Measurements from ENCODE around the gene DUXA. TPM values are rescaled to one million over a fixed set of nuclear protein-coding genes. Genes with fewer than 3 reads are reported as not detected.
"Not testable (repeated sequence)": the region's sequence is repeated elsewhere in the genome, so short reads cannot be mapped to it uniquely, and the experiment has no call there.

The DUXA gene
- total RNA-seq, 1 donor from 2014 or later = not detected

GRCh38 chr19:57118848-57119247 lies 48.4 kb downstream of the DUXA start:
- TF ChIP-seq CTCF (IDR thresholded peaks at IDR 0.05; ENCODE audit: insufficient read depth, low read length, severe bottlenecking) = no peak
- DNase-seq (ENCODE audit: low read depth) (no peak), FAIRE-seq (no peak)
- Histone ChIP-seq H3K27me3 (ENCODE audit: control insufficient read depth, insufficient read depth, low read length) (no peaks in the 10 kb centered on the region), H3K4me3 (ENCODE audit: low read depth, low read length) (no peak overlapping the region), H3K36me3 (ENCODE audit: control insufficient read depth, insufficient read depth, low read length) (no peaks in the 10 kb centered on the region)

DNA sequence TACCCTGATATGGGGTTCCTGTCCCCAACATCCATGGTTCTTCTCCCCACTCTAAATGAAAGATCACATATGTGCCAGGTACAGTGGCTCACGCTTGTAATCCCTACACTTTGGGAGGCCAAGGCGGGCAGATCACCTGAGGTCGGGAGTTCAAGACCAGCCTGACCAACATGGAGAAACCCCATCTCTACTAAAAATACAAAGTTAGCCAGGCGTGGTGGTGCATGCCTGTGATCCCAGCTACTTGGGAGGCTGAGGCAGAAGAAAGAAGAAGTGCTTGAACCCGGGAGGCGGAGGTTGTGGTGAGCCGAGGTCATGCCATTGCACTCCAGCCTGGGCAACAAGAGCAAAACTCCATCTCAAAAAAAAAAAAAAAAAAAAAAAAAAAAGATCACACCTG lies 53.8 kb downstream of the DUXA start:
- not testable (repeated sequence) for H3K27me3 ChIP-seq (ENCODE audit: control insufficient read depth, insufficient read depth, low read length); H3K36me3 ChIP-seq (ENCODE audit: control insufficient read depth, insufficient read depth, low read length); FAIRE-seq; DNase-seq (ENCODE audit: low read depth); H3K4me3 ChIP-seq (ENCODE audit: low read depth, low read length)

- TF ChIP-seq CTCF (IDR thresholded peaks at IDR 0.05; ENCODE audit: insufficient read depth, low read length, severe bottlenecking) = no peak
- FAIRE-seq (no peak), DNase-seq (ENCODE audit: low read depth) (no peak)
- no peak overlapping the region for H3K4me3 ChIP-seq (ENCODE audit: low read depth, low read length)
- no peaks in the 10 kb centered on the region for H3K36me3 ChIP-seq (ENCODE audit: control insufficient read depth, insufficient read depth, low read length)
- no peaks in the 10 kb centered on the region for H3K27me3 ChIP-seq (ENCODE audit: control insufficient read depth, insufficient read depth, low read length)
Measured at GRCh38 chr19:57111329-57111644, 56.0 kb downstream of the DUXA start.

GRCh38 chr19:57110592-57111328 lies 56.5 kb downstream of the DUXA start:
- no peak overlapping the region for H3K4me3 ChIP-seq (ENCODE audit: low read depth, low read length)
- DNase-seq (ENCODE audit: low read depth) = no peak
- no peaks in the 10 kb centered on the region for H3K27me3 ChIP-seq (ENCODE audit: control insufficient read depth, insufficient read depth, low read length)
- no peaks in the 10 kb centered on the region for H3K36me3 ChIP-seq (ENCODE audit: control insufficient read depth, insufficient read depth, low read length)
- no peak for FAIRE-seq
- TF ChIP-seq CTCF (IDR thresholded peaks at IDR 0.05; ENCODE audit: insufficient read depth, low read length, severe bottlenecking) = no peak

DNA sequence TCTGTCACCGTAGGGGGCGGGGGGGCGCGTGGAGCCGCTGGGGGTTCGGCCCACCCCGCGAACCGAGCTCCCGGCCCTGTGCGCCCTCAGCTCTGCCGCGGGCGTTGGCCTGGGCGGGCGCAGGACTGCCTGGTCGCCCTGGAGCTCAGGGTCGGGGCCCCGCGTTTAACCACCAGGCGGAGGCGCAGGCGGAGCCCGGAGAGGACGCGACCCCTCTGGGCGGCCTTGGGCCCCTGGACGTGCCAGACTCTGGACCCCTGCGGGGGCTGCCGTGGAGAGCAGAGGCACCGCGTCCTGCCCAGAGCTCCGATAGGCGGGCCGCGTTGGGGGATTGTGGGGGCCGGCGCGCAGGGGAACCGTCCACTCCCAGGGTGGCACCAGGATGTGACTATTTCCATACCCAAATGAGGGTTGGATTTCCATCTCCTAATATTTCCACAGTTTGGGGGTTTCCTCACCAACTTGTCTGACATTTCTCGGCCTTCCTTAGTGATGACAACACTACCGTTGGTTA lies 60.5 kb downstream of the DUXA start:
- DNase-seq (ENCODE audit: low read depth) (no peak), FAIRE-seq (no peak)
- Histone ChIP-seq H3K27me3 (ENCODE audit: control insufficient read depth, insufficient read depth, low read length) (no peaks in the 10 kb centered on the region), H3K36me3 (ENCODE audit: control insufficient read depth, insufficient read depth, low read length) (no peaks in the 10 kb centered on the region), H3K4me3 (ENCODE audit: low read depth, low read length) (no peak overlapping the region)
- no peak for TF ChIP-seq CTCF (IDR thresholded peaks at IDR 0.05; ENCODE audit: insufficient read depth, low read length, severe bottlenecking)

- Histone ChIP-seq H3K27me3 (ENCODE audit: control insufficient read depth, insufficient read depth, low read length) (no peaks in the 10 kb centered on the region), H3K4me3 (ENCODE audit: low read depth, low read length) (no peak overlapping the region), H3K36me3 (ENCODE audit: control insufficient read depth, insufficient read depth, low read length) (no peaks in the 10 kb centered on the region)
- no peak for DNase-seq (ENCODE audit: low read depth)
- no peak for TF ChIP-seq CTCF (IDR thresholded peaks at IDR 0.05; ENCODE audit: insufficient read depth, low read length, severe bottlenecking)
- FAIRE-seq = no peak
Measured at GRCh38 chr19:57105976-57106721, 61.1 kb downstream of the DUXA start.

All from bronchial epithelial cell (primary cell).